Nucleus accumbens (tissue), 56 donors: ENCODE results near the gene RNF214.

ENCODE experiments used
- DNase-seq, 56 donors: peaks; one replicate each; lab custom pipeline; 2025; lab: John Stamatoyannopoulos, UW

Gene RNF214

DNA sequence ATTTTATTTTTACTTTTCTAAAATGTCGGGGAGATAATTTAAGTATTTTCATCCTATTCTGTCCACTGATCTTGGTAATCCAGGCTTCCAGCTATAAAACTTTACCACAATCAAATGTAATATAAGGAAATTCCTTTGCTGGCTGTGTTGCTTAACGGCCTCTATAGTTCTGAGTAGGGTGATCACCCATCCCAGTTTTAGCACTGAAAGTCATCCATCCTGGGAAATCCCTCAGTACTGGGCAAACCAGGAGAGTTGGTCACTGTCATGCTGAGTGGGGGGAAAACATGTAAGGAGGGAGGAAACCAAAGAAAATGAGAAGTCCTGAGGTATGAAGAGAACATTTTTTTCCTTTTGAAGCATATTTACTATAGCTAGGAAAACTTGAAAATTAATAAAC is 45.9 kb downstream of the RNF214 start:
- DNase-seq: no peak

DNA sequence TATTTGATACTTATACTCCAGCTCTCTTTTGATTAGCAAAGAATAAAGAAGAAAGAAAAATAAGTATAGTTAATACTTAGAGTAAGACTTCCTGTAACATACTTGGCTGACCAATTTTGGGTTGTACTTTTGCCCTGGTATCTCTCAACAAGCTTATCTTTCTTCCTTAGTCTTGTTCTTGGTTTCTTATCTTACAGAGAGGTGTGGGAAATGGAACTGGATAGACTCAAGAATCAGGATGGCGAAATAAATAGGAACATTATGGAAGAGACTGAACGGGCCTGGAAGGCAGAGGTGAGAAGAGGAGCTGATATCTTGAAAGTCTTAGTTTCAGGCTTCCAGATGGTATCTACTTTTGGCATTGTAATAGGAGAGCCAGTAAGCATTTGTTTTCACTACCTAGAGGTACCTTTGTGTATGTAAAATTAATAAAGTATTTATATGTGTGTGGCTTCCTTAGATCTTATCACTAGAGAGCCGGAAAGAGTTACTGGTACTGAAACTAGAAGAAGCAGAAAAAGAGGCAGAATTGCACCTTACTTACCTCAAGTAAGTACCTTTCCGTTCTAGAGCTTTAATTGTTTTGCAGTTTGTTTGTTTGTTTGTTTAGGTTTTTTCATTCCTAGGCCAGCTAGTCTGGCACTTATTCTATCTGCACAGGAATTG is 47.4 kb downstream of the RNF214 start:
- DNase-seq: no peak

DNA sequence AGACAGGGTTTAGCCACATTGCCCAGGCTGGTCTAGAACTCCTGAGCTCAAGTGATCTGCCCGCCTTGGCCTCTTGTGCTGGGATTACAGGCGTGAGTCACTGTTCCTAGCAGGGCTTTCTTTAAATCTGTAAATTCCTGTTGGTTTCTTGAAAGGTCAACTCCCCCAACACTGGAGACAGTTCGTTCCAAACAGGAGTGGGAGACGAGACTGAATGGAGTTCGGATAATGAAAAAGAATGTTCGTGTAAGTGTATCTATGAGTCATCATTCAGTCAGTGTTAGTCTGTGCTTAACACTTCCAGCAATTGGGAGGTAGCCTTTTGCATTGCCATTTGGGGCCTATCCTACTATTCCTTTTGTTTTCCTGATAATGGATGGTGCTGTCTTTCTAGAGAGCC is 48.7 kb downstream of the RNF214 start:
- DNase-seq: peak in 11 of 56 donors; percentile 13 to 48 (median 31)

DNA sequence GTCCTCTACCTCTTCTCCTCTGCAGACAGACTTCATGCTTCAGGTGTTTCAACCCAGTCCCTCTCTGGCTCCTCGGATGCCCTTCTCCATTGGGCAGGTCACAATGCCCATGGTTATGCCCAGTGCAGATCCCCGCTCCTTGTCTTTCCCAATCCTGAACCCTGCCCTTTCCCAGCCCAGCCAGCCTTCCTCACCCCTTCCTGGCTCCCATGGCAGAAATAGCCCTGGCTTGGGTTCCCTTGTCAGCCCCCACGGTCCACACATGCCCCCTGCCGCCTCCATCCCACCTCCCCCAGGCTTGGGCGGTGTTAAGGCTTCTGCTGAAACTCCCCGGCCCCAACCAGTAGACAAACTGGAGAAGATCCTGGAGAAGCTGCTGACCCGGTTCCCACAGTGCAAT is 49.4 kb downstream of the RNF214 start:
- DNase-seq: no peak

DNA sequence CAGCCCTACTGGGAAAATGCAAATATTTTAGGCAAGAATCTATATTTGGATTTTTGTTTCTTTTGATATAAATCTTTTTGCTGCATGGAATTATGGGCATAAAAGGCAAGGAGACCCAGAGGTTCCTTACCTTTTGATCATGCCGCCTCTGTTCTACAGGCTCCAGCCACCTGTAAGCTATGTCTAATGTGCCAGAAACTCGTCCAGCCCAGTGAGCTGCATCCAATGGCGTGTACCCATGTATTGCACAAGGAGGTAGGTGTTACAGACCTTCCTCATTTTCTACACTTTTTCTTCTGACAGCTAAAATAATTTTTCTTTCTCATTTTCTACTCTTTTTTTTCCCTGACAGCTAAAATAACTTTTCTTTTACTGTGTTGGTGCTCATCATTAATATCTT is 50.5 kb downstream of the RNF214 start:
- DNase-seq: no peak

DNA sequence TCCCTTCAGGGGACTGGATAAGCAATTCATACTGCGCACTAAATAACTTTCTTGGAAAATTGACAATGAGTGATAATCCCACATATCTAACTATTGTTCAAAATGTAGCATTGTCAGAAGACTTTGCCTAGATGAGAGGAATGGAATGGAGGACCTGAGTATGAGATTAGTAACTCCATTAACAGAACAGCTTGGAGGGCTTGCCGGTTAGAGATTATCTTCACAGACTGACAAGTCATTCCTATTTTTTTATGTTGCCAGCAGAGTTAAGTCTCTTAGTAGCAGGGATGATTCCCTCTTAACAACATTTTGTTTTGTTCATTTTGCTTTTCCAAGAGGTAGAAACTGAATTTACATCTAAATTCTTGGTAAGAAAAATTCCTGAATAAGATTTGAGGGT is 51.6 kb downstream of the RNF214 start:
- no peak for DNase-seq

DNA sequence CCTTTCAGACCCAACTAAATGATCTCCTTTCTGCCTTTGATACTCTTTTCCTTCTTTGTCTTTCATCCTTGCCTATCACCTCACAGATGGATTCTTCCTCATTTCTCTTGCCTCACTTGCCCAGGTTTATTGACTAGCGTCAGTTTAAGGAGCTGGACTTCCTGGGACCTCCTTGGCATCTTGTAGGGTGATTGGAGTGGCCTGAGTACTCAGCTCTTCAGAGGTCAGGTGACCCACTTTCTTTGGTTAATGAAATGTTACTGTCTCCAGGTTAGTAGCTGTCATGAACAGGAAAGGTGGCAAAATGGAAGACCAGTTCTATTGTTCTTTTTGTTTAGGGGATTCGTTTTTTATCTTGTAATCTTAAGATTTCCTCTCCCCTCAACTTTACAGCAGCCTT is 54.1 kb downstream of the RNF214 start:
- no peak for DNase-seq

DNA sequence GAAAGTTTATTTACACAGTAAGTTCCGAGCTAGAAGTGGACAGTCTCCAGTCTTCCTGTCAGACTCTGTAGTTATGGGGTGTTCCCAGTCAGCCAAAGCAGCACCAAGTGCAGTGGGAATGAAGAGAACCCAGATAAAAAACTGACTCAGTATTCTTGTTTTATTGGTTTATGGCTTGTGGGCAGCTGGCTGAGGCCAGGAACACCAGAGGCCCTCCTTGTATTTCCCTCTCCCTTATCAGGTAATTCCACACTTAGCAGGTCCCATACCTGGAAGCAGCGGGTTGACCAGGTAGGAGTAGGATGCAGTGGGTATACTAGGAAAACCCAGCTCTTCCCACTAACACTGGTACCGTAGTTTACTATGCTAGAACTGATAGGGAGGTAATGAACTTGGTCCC is 55.2 kb downstream of the RNF214 start:
- no peak for DNase-seq

DNA sequence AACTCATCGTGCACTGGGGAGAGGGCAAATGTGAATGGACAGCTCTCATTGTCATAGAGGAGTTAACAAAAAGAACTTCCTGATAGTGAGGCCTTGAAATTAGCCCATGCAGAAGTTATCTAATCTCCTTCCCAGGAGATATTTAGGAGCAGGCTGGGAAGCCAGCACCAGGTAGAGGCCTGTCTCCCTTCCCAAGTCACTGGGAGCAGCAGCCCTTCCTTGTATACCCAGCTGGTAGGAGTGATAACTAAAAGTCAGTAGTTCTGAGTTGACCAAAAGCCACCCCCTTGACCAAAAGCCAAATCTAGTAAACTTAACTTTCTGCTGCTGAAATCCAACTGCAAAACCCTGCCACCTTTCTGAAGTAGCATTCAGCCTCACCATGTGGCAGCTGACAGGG is 57.3 kb downstream of the RNF214 start:
- DNase-seq: no peak

DNA sequence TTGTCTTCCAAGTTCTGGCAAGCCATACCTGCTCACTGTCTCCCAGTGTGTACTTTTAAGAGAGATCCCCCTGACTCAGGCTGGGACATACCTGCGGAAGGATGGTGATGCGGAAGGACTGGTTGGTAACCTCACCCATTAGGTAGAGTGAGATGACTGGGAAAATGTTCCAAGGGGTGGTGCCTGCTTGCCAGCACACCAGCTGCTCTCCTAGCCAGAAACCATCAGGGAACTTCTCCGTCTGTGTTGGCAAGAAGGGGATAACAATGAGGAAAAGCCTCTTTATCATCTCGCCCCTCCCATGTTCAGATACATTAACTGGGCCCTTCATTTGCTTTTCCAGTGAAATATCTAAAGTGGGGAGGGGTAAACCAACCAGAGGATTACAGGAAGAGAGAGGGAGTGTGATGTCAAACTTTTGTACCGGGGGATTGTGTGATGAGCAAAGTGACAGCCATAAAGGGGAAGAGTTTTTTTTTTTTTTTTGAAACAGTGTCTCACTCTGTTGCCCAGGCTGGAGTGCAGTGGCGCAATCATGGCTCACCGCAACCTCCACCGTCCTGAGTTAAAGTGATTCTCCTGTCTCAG is 58.4 kb downstream of the RNF214 start, which contains the start of gene BACE1-AS:
Gene BACE1-AS (plus strand): TSS at position 538 of the 588 bp plus-strand sequence.
- DNase-seq: no peak

DNA sequence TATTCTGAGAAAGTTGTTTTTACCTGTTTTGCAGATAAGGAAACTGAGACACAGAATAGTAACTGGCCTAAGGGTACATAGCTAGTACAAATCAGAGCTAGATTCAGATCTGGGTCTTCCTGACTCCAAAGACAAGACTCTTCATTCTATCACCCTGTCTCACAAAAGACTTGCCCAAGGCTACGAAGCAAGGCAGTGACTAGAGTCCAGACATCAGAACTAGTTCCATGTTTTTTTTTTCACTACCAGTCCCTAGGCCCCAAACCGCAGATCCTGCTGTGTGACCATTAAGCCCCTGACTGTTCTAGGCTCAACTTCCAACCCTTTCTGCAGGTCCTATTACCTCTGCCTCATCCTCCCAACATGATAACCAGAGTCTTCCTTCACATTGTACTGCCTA is 60.1 kb downstream of the RNF214 start:
- no peak for DNase-seq

DNA sequence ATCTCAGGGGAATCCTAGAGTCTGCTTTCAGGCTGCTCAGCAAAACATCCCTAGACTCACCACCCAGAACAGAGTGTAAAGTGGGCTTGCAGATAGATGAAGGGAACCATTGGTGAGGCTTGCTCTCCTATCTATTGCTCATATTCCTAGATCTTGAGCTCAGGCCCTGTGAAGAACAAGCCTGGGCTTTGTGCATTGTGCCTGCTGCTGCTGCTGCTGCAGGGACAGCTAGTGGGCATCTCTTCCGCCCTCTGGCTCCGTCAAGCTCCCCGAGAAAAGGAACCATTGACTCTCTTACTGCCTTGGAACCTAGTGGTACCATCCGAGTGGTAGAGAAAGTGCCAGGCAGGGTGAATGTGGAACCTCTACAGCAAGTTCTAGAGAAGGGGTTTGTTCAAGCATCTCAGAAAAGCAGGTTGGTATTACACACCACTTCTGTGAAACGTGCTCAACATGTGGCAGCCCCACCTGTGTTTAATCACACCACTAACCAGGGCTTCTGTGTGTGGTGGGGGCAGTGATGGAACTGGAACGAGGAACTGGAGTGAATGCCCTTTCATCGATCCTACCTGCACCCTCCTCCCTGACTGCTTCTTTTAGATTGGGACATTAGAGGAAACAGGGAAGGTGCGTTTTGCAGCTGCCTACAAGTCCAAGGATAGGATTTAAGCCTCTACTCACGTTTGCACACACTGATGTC is 63.1 kb downstream of the RNF214 start:
- peak in 51 of 56 donors; percentile 15 to 89 (median 67) for DNase-seq

DNA sequence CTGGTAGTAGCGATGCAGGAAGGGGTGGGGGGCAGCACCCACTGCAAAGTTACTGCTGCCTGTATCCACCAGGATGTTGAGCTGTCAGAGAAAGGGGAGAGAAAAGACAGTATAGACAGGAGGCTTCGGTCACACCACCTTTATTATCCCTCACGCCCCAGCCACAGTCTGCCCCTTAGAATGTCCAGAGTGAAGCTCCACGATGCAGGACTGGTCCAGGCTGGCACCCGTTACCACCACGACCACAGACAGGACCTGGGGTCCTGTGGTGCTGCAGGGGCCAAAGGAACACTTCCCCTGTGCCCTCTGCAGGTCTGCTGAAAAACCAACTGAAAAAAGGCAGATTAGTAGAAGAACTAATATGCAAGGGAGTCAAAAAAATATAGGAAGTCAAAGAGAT is 64.4 kb downstream of the RNF214 start:
- DNase-seq: no peak

DNA sequence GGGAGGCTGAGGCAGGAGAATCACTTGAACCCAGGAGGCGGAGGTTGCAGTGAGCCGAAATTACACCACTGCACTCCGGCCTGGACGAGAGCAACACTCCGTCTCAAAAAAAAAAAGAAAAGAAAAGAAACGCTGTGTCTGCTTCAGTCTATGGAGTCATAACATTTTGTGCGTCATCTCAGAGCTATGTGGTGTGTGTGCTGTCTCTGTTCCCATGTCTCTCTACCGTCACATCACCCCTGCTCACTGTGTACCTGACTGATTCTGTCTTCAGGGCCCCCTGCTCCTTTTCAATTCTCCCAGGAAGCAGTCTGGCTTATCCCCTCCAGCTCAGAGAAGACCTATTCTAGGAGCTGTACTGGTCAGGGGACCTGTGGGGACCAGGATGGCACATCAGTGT is 65.7 kb downstream of the RNF214 start:
- DNase-seq: no peak

DNA sequence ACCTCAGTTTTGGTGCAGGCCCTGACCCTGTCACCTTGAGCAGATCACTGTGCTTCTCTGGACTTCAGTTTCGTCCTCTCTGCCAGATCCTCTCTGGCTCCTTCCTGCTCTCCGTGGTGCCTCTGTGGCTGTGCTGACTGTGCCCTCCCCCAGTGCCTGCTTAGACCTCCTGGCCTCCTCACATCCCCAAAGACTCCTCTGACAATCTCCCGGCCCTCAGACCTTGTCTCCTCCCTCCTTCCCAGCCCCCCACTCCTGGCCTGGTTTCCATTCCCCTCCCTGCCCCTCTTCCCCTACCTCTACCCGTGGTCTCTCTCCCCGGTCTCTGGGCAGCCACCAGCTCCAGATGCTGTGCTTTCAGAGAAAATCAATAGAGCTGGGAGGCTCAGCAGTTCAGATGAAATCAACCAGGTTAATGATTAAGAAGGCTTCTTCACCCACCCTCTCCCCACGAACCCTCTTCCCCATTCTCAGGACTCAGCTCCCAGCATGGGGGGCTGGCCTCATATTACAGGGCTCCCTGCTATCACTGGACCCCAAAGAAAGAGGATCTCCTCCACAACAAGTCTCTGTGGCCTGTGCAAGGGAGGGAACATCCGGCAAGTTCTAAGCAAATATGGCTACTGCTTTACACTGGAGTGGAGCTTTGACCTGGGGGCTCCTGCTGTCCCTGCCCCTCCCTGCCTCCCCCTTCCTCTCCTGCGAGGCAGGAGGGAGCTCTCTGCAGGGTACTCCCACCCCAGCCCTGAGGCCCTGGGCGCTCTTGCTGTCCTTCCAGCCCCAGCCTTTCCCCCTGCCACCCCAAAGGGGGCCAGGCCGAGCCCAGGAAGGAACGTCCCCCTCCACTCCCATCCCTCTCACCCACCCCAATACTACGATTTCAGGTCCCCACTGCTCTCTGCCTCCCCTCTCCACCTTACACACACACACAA is 67.1 kb downstream of the RNF214 start:
- peak in 1 of 56 donors; percentile 29 for DNase-seq

DNA sequence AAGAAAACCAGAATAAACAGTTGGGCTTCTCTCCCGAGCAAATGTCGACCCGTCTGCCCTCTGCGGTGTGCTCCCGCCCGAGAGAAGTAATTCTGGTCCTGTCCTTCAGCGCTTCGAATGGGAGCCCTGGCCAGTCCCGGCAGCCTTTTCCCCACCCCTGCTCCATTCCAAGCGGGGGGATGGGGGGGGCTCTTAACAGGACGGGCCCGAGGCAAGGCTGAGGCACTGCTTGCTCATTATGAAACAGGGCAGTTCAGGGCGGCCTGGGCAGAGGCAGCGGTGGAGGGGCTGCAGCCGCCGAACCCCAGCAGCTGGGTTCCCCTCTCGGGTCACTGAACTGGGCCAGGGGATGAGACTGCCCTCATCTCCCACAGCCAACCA is 67.8 kb downstream of the RNF214 start:
- peak in 23 of 56 donors; percentile 10 to 62 (median 31) for DNase-seq

DNA sequence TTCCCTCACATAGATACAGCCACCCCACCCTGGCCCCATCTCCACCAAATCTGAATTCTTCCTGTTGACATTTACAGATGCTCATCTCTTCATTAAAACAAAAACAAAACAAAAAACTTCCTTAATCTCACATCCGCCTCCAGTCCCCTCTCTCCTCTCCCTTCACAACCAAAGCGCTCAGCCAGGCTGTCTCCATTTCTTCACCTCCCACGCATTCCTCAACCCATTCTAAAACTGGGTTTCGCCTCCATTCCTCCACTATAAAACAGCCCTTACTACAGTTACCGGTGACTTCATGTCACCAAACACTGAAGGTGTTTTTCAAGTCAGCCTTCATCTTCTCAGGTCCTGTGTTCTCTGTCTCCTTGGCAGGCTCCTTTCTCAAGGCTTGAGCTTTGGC is 68.3 kb downstream of the RNF214 start:
- DNase-seq: peak in 8 of 56 donors; percentile 8 to 51 (median 28)

DNA sequence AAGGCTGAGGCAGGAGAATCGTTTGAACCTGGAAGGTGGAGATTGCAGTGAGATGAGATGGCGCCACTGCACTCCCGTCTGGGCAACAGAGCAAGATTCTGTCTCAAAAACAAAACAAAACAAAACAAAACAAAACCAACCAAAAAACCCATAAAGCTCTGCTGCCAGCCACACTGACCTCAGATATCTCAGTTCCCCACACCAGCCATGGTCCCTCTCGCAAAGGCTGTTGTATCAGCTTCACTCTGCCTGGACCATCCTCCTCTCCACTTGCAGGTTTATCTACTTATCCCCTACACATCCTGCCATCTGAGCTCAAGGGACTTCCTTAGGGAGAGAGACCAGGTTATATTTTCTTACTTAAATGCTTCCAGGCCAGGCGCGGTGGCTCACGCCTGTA is 69.8 kb downstream of the RNF214 start:
- DNase-seq: no peak

DNA sequence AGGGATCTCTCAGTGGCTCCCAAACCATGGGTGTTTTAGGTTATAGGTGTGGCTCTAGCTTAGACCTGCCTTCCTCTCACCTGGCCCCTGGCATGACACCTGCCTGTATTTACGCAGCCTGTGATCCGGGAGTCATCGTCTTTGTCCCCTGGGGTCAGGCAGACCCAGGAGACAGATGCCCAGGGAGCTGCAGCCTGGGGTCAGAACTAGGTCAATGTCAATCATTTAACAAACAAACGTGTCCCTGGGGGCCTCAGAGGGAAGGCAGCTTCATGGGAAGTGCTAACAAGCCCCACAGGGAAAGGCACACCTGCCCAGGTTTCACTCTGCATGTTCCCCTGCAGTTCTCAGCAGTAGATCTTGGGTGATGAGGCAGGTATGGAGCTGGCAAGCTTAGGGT is 70.6 kb downstream of the RNF214 start:
- DNase-seq: no peak

DNA sequence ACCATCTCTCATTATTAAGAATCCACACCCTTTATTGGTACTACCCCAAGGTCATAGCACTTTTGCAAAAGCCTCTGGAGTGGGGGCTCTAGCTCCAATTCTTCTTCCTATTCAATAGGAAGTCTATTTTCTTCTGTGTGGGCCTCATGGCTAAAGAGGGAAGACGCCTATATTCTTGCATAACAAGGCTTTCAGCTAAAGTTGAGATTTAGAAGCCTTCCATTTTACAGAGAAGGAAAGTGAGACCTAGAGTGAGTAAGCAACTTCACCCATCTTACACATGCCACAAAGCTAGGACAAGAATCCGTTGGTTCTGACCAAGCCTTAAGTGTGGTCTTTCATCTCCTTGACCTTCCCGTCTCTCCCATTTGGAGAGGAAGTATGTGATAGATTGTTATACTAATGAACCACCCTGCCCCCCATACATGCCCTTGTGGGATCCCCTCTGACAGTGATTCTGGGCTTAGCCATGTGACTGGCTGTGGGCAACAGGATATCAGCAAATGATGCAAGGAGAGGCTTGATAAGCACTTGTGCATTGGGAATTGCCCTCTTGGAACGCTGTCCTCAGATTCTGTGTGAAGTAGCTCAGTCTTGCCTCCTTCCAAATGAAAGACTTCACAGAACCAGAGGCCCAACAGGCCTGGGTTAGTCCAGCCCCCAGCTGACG is 71.3 kb downstream of the RNF214 start:
- no peak for DNase-seq
